Testis (tissue), 3 donors: ENCODE measurements around the gene RPL36. TPM values are rescaled to one million over a fixed set of nuclear protein-coding genes. Genes with fewer than 3 reads are reported as not detected.
"Not testable (repeated sequence)": the region's sequence is repeated elsewhere in the genome, so short reads cannot be mapped to it uniquely, and the experiment has no call there.

ENCODE experiments used
- DNase-seq: peaks from one replicate; pipeline ENCODE4 v3.0.0-alpha.2; 2019
- H3K27ac ChIP-seq, 2 donors: fragments of 200-600 bp; sonication (generic); one replicate each; pipeline ENCODE4 v1.5.1; 2019
- H3K27me3 ChIP-seq: fragments of 200-600 bp; sonication (generic); one replicate; pipeline ENCODE4 v1.5.1; 2019
- H3K36me3 ChIP-seq: fragments of 200-600 bp; sonication (generic); one replicate; pipeline ENCODE4 v1.5.1; 2017; ENCODE audit warnings: low read depth; ENCODE audit errors: missing control alignments
- H3K4me1 ChIP-seq: fragments of 200-600 bp; sonication (generic); one replicate; pipeline ENCODE4 v1.5.1; 2019
- H3K4me3 ChIP-seq, 2 donors: fragments of 200-600 bp; sonication (generic); one replicate each; pipeline ENCODE4 v1.5.1; 2017 to 2019
- H3K9me3 ChIP-seq: fragments of 200-600 bp; sonication (generic); one replicate; pipeline ENCODE4 v1.5.1; 2017
- CTCF ChIP-seq, 3 experiments: fragments of 450-650 bp in 2 of 3; fragments of 200-600 bp in 1 of 3; sonication (generic) in 1 of 3; IDR thresholded peaks; one replicate each; pipeline ENCODE4 v1.5.1; 2016 to 2019; ENCODE audit warnings: antibody characterized with exemption in 3 of 3, mild to moderate bottlenecking in 2 of 3, moderate library complexity in 1 of 3
- POLR2A ChIP-seq: fragments of 450-650 bp; IDR thresholded peaks from one replicate; pipeline ENCODE4 v1.6.1; 2017; ENCODE audit warnings: antibody characterized with exemption, mild to moderate bottlenecking, moderate library complexity
- WGBS, 2 donors: methylation state at CpG; one replicate each; pipeline ENCODE4 v1.1.5; 2018; 5-methylcytosine and 5-hydroxymethylcytosine counted together
- intact Hi-C: fragments of 100-400 bp; cut with DNase I; formaldehyde crosslinking; loops from one replicate; pipeline ENCODE4 v1.15.1; 2023; ENCODE audit warnings: low total_unique reads
- polyA plus RNA-seq: library from polyadenylated mRNA; stranded (reverse); fragments of 350-450 nt; fragmentation: Illumina TruSeq; extraction: RNeasy Lipid Tissue Mini Kit (QIAGEN cat#74804); gene quantifications from one replicate; pipeline ENCODE4 v1.2.3, GENCODE V29; 2014; ENCODE audit warnings: low read depth, low replicate concordance; ENCODE audit not compliant: insufficient read depth
- total RNA-seq, 2 donors: library from RNA; depleted of rRNA; stranded (reverse); fragments of >200 nt; gene quantifications; one replicate each; pipeline ENCODE4 v1.2.3, GENCODE V29; 2016

The RPL36 gene
- total and polyA plus RNA-seq, 3 donors from 2014 or later, result 331 to 531 (median 497) TPM

GRCh38 chr19:5727453-5728050 lies 37.5 kb downstream of the RPL36 start:
- no peak for TF ChIP-seq CTCF (IDR thresholded peaks at IDR 0.05)
- no peaks in the 10 kb centered on the region for H3K36me3 ChIP-seq
- no peak overlapping the region for H3K27ac ChIP-seq
- no peaks in the 10 kb centered on the region for H3K4me1 ChIP-seq
- intact Hi-C loops, result no loop called here
- WGBS, 2 donors, result 97 to 98% methylated on average over 4 of the region's 4 CpGs
- H3K4me3 ChIP-seq, result no peak overlapping the region
- no peaks in the 10 kb centered on the region for H3K9me3 ChIP-seq
- H3K27me3 ChIP-seq, result no peaks in the 10 kb centered on the region
- DNase-seq, result no peak

- H3K27me3 ChIP-seq, H3K9me3 ChIP-seq, H3K4me1 ChIP-seq, H3K36me3 ChIP-seq, H3K27ac ChIP-seq, DNase-seq, H3K4me3 ChIP-seq, intact Hi-C loops: not testable (repeated sequence)
- 85 to 93% methylated on average over 2 of the region's 2 CpGs for WGBS, 2 donors
Measured at GRCh38 chr19:5733172-5733571, 43.1 kb downstream of the RPL36 start.

GRCh38 chr19:5738423-5738822 lies 48.3 kb downstream of the RPL36 start:
- no peak overlapping the region for H3K27ac ChIP-seq
- no peaks in the 10 kb centered on the region for H3K27me3 ChIP-seq
- no peak overlapping the region for H3K4me3 ChIP-seq
- H3K36me3 ChIP-seq, result no peaks in the 10 kb centered on the region
- no peaks in the 10 kb centered on the region for H3K4me1 ChIP-seq
- H3K9me3 ChIP-seq, result no peaks in the 10 kb centered on the region
- intact Hi-C loops, result no loop called here
- TF ChIP-seq POLR2A, result no peak
- no peak for TF ChIP-seq CTCF (IDR thresholded peaks at IDR 0.05)
- DNase-seq, result no peak
- WGBS, 2 donors, result 85 to 90% methylated on average over 8 of the region's 8 CpGs

Other genes starting within 250 kb of the RPL36 start
- 100 to 1,000 TPM in 1 of 2 donors, 10 to 100 TPM in 1; 74.1 to 137 TPM for gene ZNRF4, start 234.9 kb upstream of the RPL36 start, total RNA-seq
- 147 TPM for gene ZNRF4, start 234.9 kb upstream of the RPL36 start, polyA plus RNA-seq
- 1 to 10 TPM; 5.6 to 7.0 TPM for gene TINCR, start 122.3 kb upstream of the RPL36 start, total RNA-seq
- gene TINCR, start 122.3 kb upstream of the RPL36 start, polyA plus RNA-seq, result 3.0 TPM
- 100 to 1,000 TPM; 173 to 209 TPM for gene SAFB2, start 67.5 kb upstream of the RPL36 start, total RNA-seq
- gene SAFB2, start 67.5 kb upstream of the RPL36 start, polyA plus RNA-seq, result 84.1 TPM
- 100 to 1,000 TPM; 202 to 220 TPM for gene SAFB, start 67.2 kb upstream of the RPL36 start, total RNA-seq
- gene SAFB, start 67.2 kb upstream of the RPL36 start, polyA plus RNA-seq, result 83.2 TPM
- 100 to 1,000 TPM in 1 of 2 donors, 10 to 100 TPM in 1; 98.0 to 198 TPM for gene MICOS13, start 9.8 kb upstream of the RPL36 start, total RNA-seq
- gene MICOS13, start 9.8 kb upstream of the RPL36 start, polyA plus RNA-seq, result 152 TPM
- 10 to 100 TPM; 18.8 to 21.0 TPM for gene HSD11B1L, start 9.3 kb upstream of the RPL36 start, total RNA-seq
- gene HSD11B1L, start 9.3 kb upstream of the RPL36 start, polyA plus RNA-seq, result 8.1 TPM
- gene LONP1, start 29.9 kb downstream of the RPL36 start, total RNA-seq, result 100 to 1,000 TPM; 100 to 133 TPM
- gene LONP1, start 29.9 kb downstream of the RPL36 start, polyA plus RNA-seq, result 48.1 TPM
- gene CATSPERD, start 30.3 kb downstream of the RPL36 start, total RNA-seq, result 1 to 10 TPM; 6.1 to 9.3 TPM
- gene CATSPERD, start 30.3 kb downstream of the RPL36 start, polyA plus RNA-seq, result 31.3 TPM
- 10 to 100 TPM; 24.0 to 35.0 TPM for gene PRR22, start 94.5 kb downstream of the RPL36 start, total RNA-seq
- 54.9 TPM for gene PRR22, start 94.5 kb downstream of the RPL36 start, polyA plus RNA-seq
- 100 to 1,000 TPM in 1 of 2 donors, 10 to 100 TPM in 1; 92.2 to 114 TPM for gene DUS3L, start 100.9 kb downstream of the RPL36 start, total RNA-seq
- 75.6 TPM for gene DUS3L, start 100.9 kb downstream of the RPL36 start, polyA plus RNA-seq
- 10 to 100 TPM in 1 of 2 donors, 1 to 10 TPM in 1; 6.5 to 13.5 TPM for gene NRTN, start 114.8 kb downstream of the RPL36 start, total RNA-seq
- 1.7 TPM for gene NRTN, start 114.8 kb downstream of the RPL36 start, polyA plus RNA-seq
- gene FUT6, start 149.4 kb downstream of the RPL36 start, total RNA-seq, result under 1 TPM; 0.19 to 0.39 TPM
- 0.84 TPM for gene FUT6, start 149.4 kb downstream of the RPL36 start, polyA plus RNA-seq
- gene FUT3, start 161.2 kb downstream of the RPL36 start, total RNA-seq, result 1 to 10 TPM; 1.1 to 4.4 TPM
- gene FUT3, start 161.2 kb downstream of the RPL36 start, polyA plus RNA-seq, result 3.5 TPM
- 1 to 10 TPM in 1 of 2 donors, under 1 TPM in 1; 0.87 to 1.1 TPM for gene FUT5, start 180.2 kb downstream of the RPL36 start, total RNA-seq
- 0.20 TPM for gene FUT5, start 180.2 kb downstream of the RPL36 start, polyA plus RNA-seq
- 100 to 1,000 TPM; 167 to 194 TPM for gene NDUFA11, start 213.5 kb downstream of the RPL36 start, total RNA-seq
- 170 TPM for gene NDUFA11, start 213.5 kb downstream of the RPL36 start, polyA plus RNA-seq
- 1 to 10 TPM; 7.4 to 7.7 TPM for gene VMAC, start 214.6 kb downstream of the RPL36 start, total RNA-seq
- 3.4 TPM for gene VMAC, start 214.6 kb downstream of the RPL36 start, polyA plus RNA-seq
- gene CAPS, start 224.0 kb downstream of the RPL36 start, total RNA-seq, result 10 to 100 TPM in 1 of 2 donors, 1 to 10 TPM in 1; 9.4 to 13.9 TPM
- 20.9 TPM for gene CAPS, start 224.0 kb downstream of the RPL36 start, polyA plus RNA-seq